Endothelial cell of umbilical vein (primary cell): ENCODE data around the gene PHLPP1.

ENCODE experiments used
- FOS ChIP-seq: IDR thresholded peaks from 2 replicates; pipeline ENCODE4 v1.6.1; 2011; ENCODE audit warnings: mild to moderate bottlenecking, low read length, moderate library complexity, borderline replicate concordance; ENCODE audit not compliant: insufficient read depth
- JUN ChIP-seq: IDR thresholded peaks from 2 replicates; pipeline ENCODE4 v1.6.1; 2011; ENCODE audit warnings: borderline replicate concordance, low read depth; ENCODE audit not compliant: insufficient read length, insufficient read depth
- TF ChIP-seq, protein P1 (sequence below), 2 donors: IDR thresholded peaks; 1 replicate in 1 of 2; 2 replicates in 1 of 2; pipeline ENCODE4 v1.5.1; 2011; ENCODE audit warnings: low read length in 2 of 2, mild to moderate bottlenecking in 2 of 2, moderate library complexity in 2 of 2, control low read depth in 1 of 2, inconsistent platforms in 1 of 2, low read depth in 1 of 2; ENCODE audit not compliant: insufficient read depth in 1 of 2; ENCODE audit errors: extremely low read depth in 1 of 2

GRCh38 chr18:62918361-62918760, 203.0 kb downstream of the PHLPP1 start:
- TF ChIP-seq, protein P1, sequence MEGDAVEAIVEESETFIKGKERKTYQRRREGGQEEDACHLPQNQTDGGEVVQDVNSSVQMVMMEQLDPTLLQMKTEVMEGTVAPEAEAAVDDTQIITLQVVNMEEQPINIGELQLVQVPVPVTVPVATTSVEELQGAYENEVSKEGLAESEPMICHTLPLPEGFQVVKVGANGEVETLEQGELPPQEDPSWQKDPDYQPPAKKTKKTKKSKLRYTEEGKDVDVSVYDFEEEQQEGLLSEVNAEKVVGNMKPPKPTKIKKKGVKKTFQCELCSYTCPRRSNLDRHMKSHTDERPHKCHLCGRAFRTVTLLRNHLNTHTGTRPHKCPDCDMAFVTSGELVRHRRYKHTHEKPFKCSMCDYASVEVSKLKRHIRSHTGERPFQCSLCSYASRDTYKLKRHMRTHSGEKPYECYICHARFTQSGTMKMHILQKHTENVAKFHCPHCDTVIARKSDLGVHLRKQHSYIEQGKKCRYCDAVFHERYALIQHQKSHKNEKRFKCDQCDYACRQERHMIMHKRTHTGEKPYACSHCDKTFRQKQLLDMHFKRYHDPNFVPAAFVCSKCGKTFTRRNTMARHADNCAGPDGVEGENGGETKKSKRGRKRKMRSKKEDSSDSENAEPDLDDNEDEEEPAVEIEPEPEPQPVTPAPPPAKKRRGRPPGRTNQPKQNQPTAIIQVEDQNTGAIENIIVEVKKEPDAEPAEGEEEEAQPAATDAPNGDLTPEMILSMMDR (IDR thresholded peaks at IDR 0.05; ENCODE audit: extremely low read depth in 1 of 2, insufficient read depth in 1 of 2, low read depth in 1 of 2, low read length in 2 of 2): no peak
- no peak for TF ChIP-seq JUN
- no peak for TF ChIP-seq FOS
